ENCODE data around the gene RASGRF1.

The RASGRF1 gene

GRCh38 chr15:79088426-79089205 is 2.0 kb downstream of the RASGRF1 start:
- no peak overlapping the region for H3K27ac ChIP-seq
- no peak for TF ChIP-seq CTCF (conservative IDR thresholded peaks at IDR 0.05)

- no peak overlapping the region for H3K27ac ChIP-seq
- no peak for TF ChIP-seq CTCF (conservative IDR thresholded peaks at IDR 0.05)
Measured at GRCh38 chr15:79086814-79087213, 3.8 kb downstream of the RASGRF1 start.

- TF ChIP-seq CTCF (conservative IDR thresholded peaks at IDR 0.05): no peak
- no peak overlapping the region for H3K27ac ChIP-seq
Measured at GRCh38 chr15:79084308-79084968, 6.1 kb downstream of the RASGRF1 start.

GRCh38 chr15:79083154-79083553 is 7.4 kb downstream of the RASGRF1 start:
- TF ChIP-seq CTCF (conservative IDR thresholded peaks at IDR 0.05): no peak
- no peak overlapping the region for H3K27ac ChIP-seq

- no peak overlapping the region for H3K27ac ChIP-seq
- no peak for TF ChIP-seq CTCF (conservative IDR thresholded peaks at IDR 0.05)
Measured at GRCh38 chr15:79082363-79083070, 8.1 kb downstream of the RASGRF1 start.

- no peak overlapping the region for H3K27ac ChIP-seq
- TF ChIP-seq CTCF (conservative IDR thresholded peaks at IDR 0.05): no peak
Measured at GRCh38 chr15:79078763-79079410, 11.7 kb downstream of the RASGRF1 start.

- TF ChIP-seq CTCF (conservative IDR thresholded peaks at IDR 0.05): no peak
- no peak overlapping the region for H3K27ac ChIP-seq
Measured at GRCh38 chr15:79078003-79078402, 12.6 kb downstream of the RASGRF1 start.
